Lung (tissue), 12 donors: ENCODE measurements around the gene CBX5. TPM values are rescaled to one million over a fixed set of nuclear protein-coding genes. Genes with fewer than 3 reads are reported as not detected.

ENCODE experiments used
- ATAC-seq: fragments of 200-7000 bp; cut with Tn5 transposase; one replicate; pipeline ENCODE4 v1.9.1; 2020; ENCODE audit warnings: moderate number of reproducible peaks; ENCODE audit not compliant: insufficient read depth, low FRiP score
- DNase-seq, 3 donors: peaks; one replicate each; pipeline ENCODE4 v3.0.0-alpha.2; 2013 to 2017
- H3K27ac ChIP-seq, 2 donors: one replicate each; pipeline ENCODE4 v1.5.1; 2013; ENCODE audit warnings: mild to moderate bottlenecking in 2 of 2, moderate library complexity in 2 of 2, control low read depth in 1 of 2, inconsistent platforms in 1 of 2, low read depth in 1 of 2, low read length in 1 of 2
- H3K27me3 ChIP-seq, 3 donors: one replicate each; pipeline ENCODE4 v1.5.1; 2013; ENCODE audit warnings: low read length in 2 of 3; ENCODE audit not compliant: control insufficient read depth in 3 of 3, insufficient read depth in 3 of 3
- H3K36me3 ChIP-seq, 4 donors: one replicate each; pipeline ENCODE4 v1.5.1; 2013; ENCODE audit warnings: low read length in 4 of 4, mild to moderate bottlenecking in 1 of 4, moderate library complexity in 1 of 4; ENCODE audit not compliant: control insufficient read depth in 4 of 4, insufficient read depth in 4 of 4
- H3K4me1 ChIP-seq, 5 donors: one replicate each; pipeline ENCODE4 v1.5.1; 2013; ENCODE audit warnings: low read length in 5 of 5, mild to moderate bottlenecking in 2 of 5, moderate library complexity in 1 of 5; ENCODE audit not compliant: control insufficient read depth in 5 of 5, insufficient read depth in 5 of 5
- H3K4me3 ChIP-seq: one replicate; pipeline ENCODE4 v1.5.1; 2013; ENCODE audit warnings: mild to moderate bottlenecking, control low read depth, moderate library complexity
- H3K9ac ChIP-seq, 2 donors: one replicate each; pipeline ENCODE4 v1.5.1; 2013; ENCODE audit warnings: low read length in 2 of 2, control low read depth in 1 of 2; ENCODE audit not compliant: insufficient read depth in 1 of 2
- H3K9me3 ChIP-seq, 4 donors: one replicate each; pipeline ENCODE4 v1.5.1; 2013; ENCODE audit warnings: low read length in 3 of 4, mild to moderate bottlenecking in 1 of 4, moderate library complexity in 1 of 4; ENCODE audit not compliant: control insufficient read depth in 4 of 4, insufficient read depth in 3 of 4
- CTCF ChIP-seq: IDR thresholded peaks from 2 replicates; pipeline ENCODE4 v1.5.1; 2012; ENCODE audit warnings: mild to moderate bottlenecking; ENCODE audit errors: control extremely low read depth, extremely low read depth
- WGBS, 2 donors: extraction: QIAGEN DNeasy Blood & Tissue Kit; methylation state at CpG; one replicate each; pipeline ENCODE4 v1.1.7; 2013; 5-methylcytosine and 5-hydroxymethylcytosine counted together
- polyA plus RNA-seq, 2 donors: library from polyadenylated mRNA; stranded (reverse); fragments of 200-250 nt; gene quantifications; one replicate each; pipeline ENCODE4 v1.2.1, GENCODE V29; 2013
- total RNA-seq, 2 donors: library from RNA; depleted of rRNA in 1 of 2; stranded (reverse); fragments of >200 nt in 1 of 2; gene quantifications; one replicate each; pipeline ENCODE4 v1.2.1, GENCODE V29; 2014 to 2021
- donor health status: control.
- donor health status: control.
- donor health status: Bipolar disorder and iron deficiency.
- donor health status: healthy.
- donor health status: DM: yes; HTN: yes; CAD: no.

Gene CBX5
- total and polyA plus RNA-seq, 4 donors = 8.3 to 78.3 (median 30.3) TPM

DNA sequence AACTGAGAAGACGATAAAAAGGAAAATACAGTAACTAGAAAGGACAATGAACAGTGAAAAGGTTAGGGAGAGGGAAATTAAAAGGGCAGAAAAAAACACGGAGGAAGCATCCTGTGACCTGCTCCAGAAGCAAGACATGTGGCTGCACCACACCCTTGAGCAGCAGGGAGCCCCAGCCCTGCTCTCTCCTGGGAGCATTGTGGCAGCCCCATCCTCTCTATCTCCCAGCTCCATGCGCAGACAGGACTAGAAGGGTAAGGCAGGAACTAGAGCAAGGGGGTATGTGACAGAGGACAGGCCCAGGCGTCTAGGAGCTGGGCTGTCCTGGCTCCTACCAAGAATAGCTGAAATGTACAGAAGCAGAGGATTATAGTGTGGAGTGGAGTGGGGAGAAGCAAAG lies 52.5 kb downstream of the CBX5 start:
- ATAC-seq (no peak), DNase-seq (no peak)
- Histone ChIP-seq H3K36me3 (no peaks in the 10 kb centered on the region), H3K9ac (no peak overlapping the region), H3K27me3 (no peaks in the 10 kb centered on the region), H3K9me3 (no peaks in the 10 kb centered on the region), H3K27ac (no peak overlapping the region), H3K4me3 (no peak overlapping the region), H3K4me1 (peaks cover 0 to 2% (median 0%) of the 10 kb centered on the region in 5 donors)
- 56 to 71% methylated on average over 4 of the region's 4 CpGs for WGBS, 2 donors
- no peak for TF ChIP-seq CTCF

GRCh38 chr12:54225666-54226065 lies 54.3 kb downstream of the CBX5 start:
- H3K9me3 ChIP-seq = no peaks in the 10 kb centered on the region
- ATAC-seq (no peak), DNase-seq (no peak)
- no peak overlapping the region for H3K4me3 ChIP-seq
- WGBS, 2 donors = 100% methylated on average over 1 of the region's 1 CpG
- no peak for TF ChIP-seq CTCF
- H3K27ac ChIP-seq = no peak overlapping the region
- no peaks in the 10 kb centered on the region for H3K36me3 ChIP-seq
- H3K9ac ChIP-seq = no peak overlapping the region
- peaks cover 0 to 2% (median 0%) of the 10 kb centered on the region in 5 donors for H3K4me1 ChIP-seq
- no peaks in the 10 kb centered on the region for H3K27me3 ChIP-seq

GRCh38 chr12:54222609-54223008 lies 57.3 kb downstream of the CBX5 start:
- no peaks in the 10 kb centered on the region for H3K36me3 ChIP-seq
- no peak for TF ChIP-seq CTCF
- no peak for ATAC-seq
- no peak overlapping the region for H3K27ac ChIP-seq
- no peak for DNase-seq
- H3K27me3 ChIP-seq = no peaks in the 10 kb centered on the region
- H3K4me1 ChIP-seq = peaks cover 0 to 6% (median 1%) of the 10 kb centered on the region in 5 donors
- H3K4me3 ChIP-seq = no peak overlapping the region
- WGBS, 2 donors = 89 to 91% methylated on average over 1 of the region's 1 CpG
- no peak overlapping the region for H3K9ac ChIP-seq
- H3K9me3 ChIP-seq = no peaks in the 10 kb centered on the region

- 64 to 77% methylated on average over 6 of the region's 6 CpGs for WGBS, 2 donors
- Histone ChIP-seq H3K36me3 (no peaks in the 10 kb centered on the region), H3K9me3 (no peaks in the 10 kb centered on the region), H3K27me3 (peaks cover 0 to 3% (median 2%) of the 10 kb centered on the region in 3 donors), H3K4me1 (peaks cover 0 to 12% (median 2%) of the 10 kb centered on the region in 5 donors), H3K4me3 (no peak overlapping the region), H3K27ac (no peak overlapping the region), H3K9ac (no peak overlapping the region)
- no peak for ATAC-seq
- no peak for DNase-seq
- no peak for TF ChIP-seq CTCF
Measured at GRCh38 chr12:54221402-54221984, 58.4 kb downstream of the CBX5 start.
